Heart left ventricle (tissue), 16 donors: Measurements from ENCODE around the gene ART3. TPM values are rescaled to one million over a fixed set of nuclear protein-coding genes. Genes with fewer than 3 reads are reported as not detected.

Source experiments
- ATAC-seq, 4 donors: fragments of 200-7000 bp; cut with Tn5 transposase; one replicate each; pipeline ENCODE4 v1.9.1; 2020 to 2022; ENCODE audit warnings: moderate library complexity in 4 of 4, mild to moderate bottlenecking in 3 of 4, moderate number of reproducible peaks in 1 of 4
- DNase-seq, 5 donors: peaks; one replicate each; pipeline ENCODE4 v3.0.0-alpha.2; 2020
- H3K27ac ChIP-seq, 12 donors: fragments of 200-600 bp; sonication (generic) in 4 of 12; one replicate each; pipeline versions ENCODE4 v1.5.0 to v1.8.0; 2016 to 2022; ENCODE audit warnings: mild to moderate bottlenecking in 2 of 12
- H3K27me3 ChIP-seq, 9 donors: fragments of 200-600 bp; sonication (generic) in 2 of 9; one replicate each; pipeline versions ENCODE4 v1.5.1 to v1.8.0; 2016 to 2022; ENCODE audit warnings: mild to moderate bottlenecking in 3 of 9
- H3K36me3 ChIP-seq, 9 donors: fragments of 200-600 bp; sonication (generic) in 2 of 9; one replicate each; pipeline versions ENCODE4 v1.5.0 to v1.8.0; 2018 to 2022; ENCODE audit warnings: mild to moderate bottlenecking in 2 of 9
- H3K4me1 ChIP-seq, 12 donors: fragments of 200-600 bp; sonication (generic) in 4 of 12; one replicate each; pipeline versions ENCODE4 v1.5.0 to v1.8.0; 2016 to 2022; ENCODE audit warnings: mild to moderate bottlenecking in 3 of 12
- H3K4me3 ChIP-seq, 12 donors: fragments of 200-600 bp; sonication (generic) in 4 of 12; one replicate each; pipeline versions ENCODE4 v1.5.0 to v1.8.0; 2017 to 2022; ENCODE audit warnings: mild to moderate bottlenecking in 9 of 12, moderate library complexity in 4 of 12
- H3K9me3 ChIP-seq, 12 donors: fragments of 200-600 bp; sonication (generic) in 4 of 12; one replicate each; pipeline versions ENCODE4 v1.5.0 to v1.8.0; 2016 to 2022; ENCODE audit warnings: mild to moderate bottlenecking in 1 of 12
- POLR2A ChIP-seq, 2 donors: fragments of 450-650 bp; IDR thresholded peaks; one replicate each; pipeline ENCODE4 v1.6.1; 2017; ENCODE audit warnings: antibody characterized with exemption in 2 of 2, mild to moderate bottlenecking in 2 of 2, moderate library complexity in 2 of 2
- WGBS, 4 donors: extraction: QIAGEN DNeasy Blood & Tissue Kit in 2 of 4; methylation state at CpG; one replicate each; pipeline versions ENCODE4 v1.1.5 to v1.1.7; 2013 to 2018; 5-methylcytosine and 5-hydroxymethylcytosine counted together
- intact Hi-C, 10 donors: fragments of 100-400 bp; cut with DNase I; formaldehyde crosslinking; loops; one replicate each; pipeline versions ENCODE4 v1.11.1 to v1.14.2; 2022
- polyA plus RNA-seq, 2 donors: library from polyadenylated mRNA; stranded (reverse); fragments of 200-250 nt; gene quantifications; one replicate each; pipeline ENCODE4 v1.2.3, GENCODE V29; 2013
- total RNA-seq, 9 donors: library from RNA; depleted of rRNA in 2 of 9; stranded (reverse); fragments of >200 nt in 2 of 9; fragmentation: NEBNext Ultra II Directional in 3 of 9; extraction: Animal tissue kit (Norgen Biotek cat#: 25700) in 3 of 9; gene quantifications; one replicate each; pipeline versions ENCODE4 v1.1.0 to v1.2.4, GENCODE V29; 2016 to 2023
- TF ChIP-seq, protein P1 (sequence below), 12 donors: fragments of 200-600 bp; sonication (generic) in 4 of 12; IDR thresholded peaks; one replicate each; pipeline versions ENCODE4 v1.5.0 to v1.8.0; 2018 to 2022; ENCODE audit warnings: antibody characterized with exemption in 12 of 12, mild to moderate bottlenecking in 5 of 12
- donor health status: ischemic (EF 13 %, LVEDD 7.1; RV severe dilation, severe dysfunction).
- donor health status: healthy with polysubstance abuse.
- donor health status: DM: no; HTN: yes; CAD: no.
- donor health status: DM: no; HTN: no; CAD: no.
- donor health status: ischemic (EF 25% LVEDD 6.9; RV normal size, moderate dysfunction).
- donor health status: ischemic (EF 25% LVEDD 5.7; RV mildly dilated, moderate dysfunction).
- donor health status: healthy.
- donor health status: DM: yes; HTN: yes; CAD: no.
- donor health status: ischemic (EF 35%, LVEDD 5.7; RV mildly dilated, moderate dysfunction).
- donor health status: nonischemic (EF 11% LVEDD 7.7; RV severe dilation, severe dysfunction).
- donor health status: DM: yes; HTN: yes; CAD: no.
- donor health status: PGD.
- donor health status: ischemic (EF 29% LVEDD 5.4; RV normal size, mild dysfunction).
- donor health status: nonischemic (EF 23%, LVEDD 6.1; RV moderate dilation, normal function).

Gene ART3
- total and polyA plus RNA-seq, 11 donors = 38.8 to 230 (median 73.4) TPM

DNA sequence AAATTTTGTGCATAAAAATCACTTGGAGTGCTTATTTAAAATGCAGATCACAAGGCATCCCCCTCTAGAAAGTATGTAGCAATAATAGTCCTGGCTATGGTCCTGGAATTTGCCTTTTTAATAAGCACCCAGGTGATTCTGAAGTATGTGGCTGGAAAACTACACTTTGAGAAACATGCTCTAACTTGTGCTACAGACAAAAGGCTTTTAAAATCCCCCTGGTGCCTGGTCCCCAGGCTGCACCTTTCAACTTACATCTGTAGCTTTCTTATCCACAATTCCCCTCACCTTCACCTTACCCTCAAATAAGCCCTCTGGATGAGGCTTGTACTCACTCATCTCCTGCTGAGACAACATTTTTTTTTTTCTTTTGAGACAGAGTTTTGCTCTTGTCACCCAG, 21.1 kb downstream of the ART3 start:
- TF ChIP-seq, protein P1, sequence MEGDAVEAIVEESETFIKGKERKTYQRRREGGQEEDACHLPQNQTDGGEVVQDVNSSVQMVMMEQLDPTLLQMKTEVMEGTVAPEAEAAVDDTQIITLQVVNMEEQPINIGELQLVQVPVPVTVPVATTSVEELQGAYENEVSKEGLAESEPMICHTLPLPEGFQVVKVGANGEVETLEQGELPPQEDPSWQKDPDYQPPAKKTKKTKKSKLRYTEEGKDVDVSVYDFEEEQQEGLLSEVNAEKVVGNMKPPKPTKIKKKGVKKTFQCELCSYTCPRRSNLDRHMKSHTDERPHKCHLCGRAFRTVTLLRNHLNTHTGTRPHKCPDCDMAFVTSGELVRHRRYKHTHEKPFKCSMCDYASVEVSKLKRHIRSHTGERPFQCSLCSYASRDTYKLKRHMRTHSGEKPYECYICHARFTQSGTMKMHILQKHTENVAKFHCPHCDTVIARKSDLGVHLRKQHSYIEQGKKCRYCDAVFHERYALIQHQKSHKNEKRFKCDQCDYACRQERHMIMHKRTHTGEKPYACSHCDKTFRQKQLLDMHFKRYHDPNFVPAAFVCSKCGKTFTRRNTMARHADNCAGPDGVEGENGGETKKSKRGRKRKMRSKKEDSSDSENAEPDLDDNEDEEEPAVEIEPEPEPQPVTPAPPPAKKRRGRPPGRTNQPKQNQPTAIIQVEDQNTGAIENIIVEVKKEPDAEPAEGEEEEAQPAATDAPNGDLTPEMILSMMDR (IDR thresholded peaks at IDR 0.05) = no peak
- no peak for TF ChIP-seq POLR2A (IDR thresholded peaks at IDR 0.05)
- no peak for ATAC-seq
- intact Hi-C loops = no loop called here

DNA sequence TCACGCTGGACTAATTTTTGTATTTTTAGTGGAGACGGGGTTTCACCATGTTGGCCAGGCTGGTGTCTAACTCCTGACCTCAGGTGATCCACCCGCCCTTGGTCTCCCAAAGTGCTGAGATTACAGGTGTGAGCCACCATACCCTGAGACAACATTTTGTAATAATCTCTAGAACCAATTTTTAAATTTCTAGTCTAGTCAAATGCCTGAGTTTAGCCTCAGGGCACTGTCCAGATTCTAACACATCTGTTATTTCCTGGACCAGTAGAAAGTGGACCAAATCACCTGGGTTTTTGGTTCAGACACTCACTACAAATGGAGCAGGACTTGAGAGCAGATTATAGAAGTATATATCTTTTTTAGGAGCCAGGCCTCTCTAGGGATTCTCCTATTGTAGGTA, 21.6 kb downstream of the ART3 start:
- H3K27me3 ChIP-seq = no peaks in the 10 kb centered on the region
- H3K36me3 ChIP-seq = no peaks in the 10 kb centered on the region
- intact Hi-C loops = no loop called here
- no peak overlapping the region for H3K4me3 ChIP-seq
- 95 to 98% (median 97%) methylated on average over 3 of the region's 3 CpGs for WGBS, 4 donors
- ATAC-seq (no peak), DNase-seq (no peak)
- H3K27ac ChIP-seq = no peak overlapping the region
- TF ChIP-seq, protein P1 (IDR thresholded peaks at IDR 0.05) = no peak
- TF ChIP-seq POLR2A (IDR thresholded peaks at IDR 0.05) = no peak
- H3K4me1 ChIP-seq = peaks cover 0 to 5% (median 0%) of the 10 kb centered on the region in 12 donors
- H3K9me3 ChIP-seq = peaks cover 0 to 4% (median 0%) of the 10 kb centered on the region in 12 donors

More for the DNA sequence above, 21.1 kb downstream of the ART3 start:
- Histone ChIP-seq H3K4me1 (peaks cover 0 to 6% (median 4%) of the 10 kb centered on the region in 12 donors), H3K9me3 (peaks cover 0 to 4% (median 0%) of the 10 kb centered on the region in 12 donors), H3K27me3 (no peaks in the 10 kb centered on the region), H3K36me3 (no peaks in the 10 kb centered on the region), H3K4me3 (no peak overlapping the region), H3K27ac (no peak overlapping the region)
- no peak for DNase-seq

DNA sequence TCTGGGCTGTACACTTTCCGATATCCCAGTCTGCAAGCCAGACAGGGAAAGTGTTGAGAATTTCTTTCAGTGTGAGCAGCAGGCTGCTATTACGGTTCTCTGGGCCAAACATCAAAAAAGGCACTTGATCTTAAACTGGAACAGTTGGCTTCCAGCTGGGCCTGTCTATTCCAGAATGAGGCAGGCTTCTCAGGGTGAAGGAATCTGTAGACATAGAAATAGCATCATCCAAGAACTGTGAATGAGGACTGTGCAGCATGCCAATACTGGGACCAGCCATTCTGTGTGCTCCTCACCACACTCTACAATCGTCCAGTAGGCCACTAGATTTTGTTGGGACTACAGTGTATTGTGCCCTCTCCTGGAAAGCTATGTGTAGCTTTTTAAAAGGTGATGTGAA, 31.1 kb downstream of the ART3 start:
- WGBS, 4 donors = 30 to 47% (median 39%) methylated on average over 2 to 3 of the region's 3 CpGs
- no peak for TF ChIP-seq POLR2A (IDR thresholded peaks at IDR 0.05)
- TF ChIP-seq, protein P1 (IDR thresholded peaks at IDR 0.05) = peak in 2 of 12 donors; percentile 9 to 20

DNA sequence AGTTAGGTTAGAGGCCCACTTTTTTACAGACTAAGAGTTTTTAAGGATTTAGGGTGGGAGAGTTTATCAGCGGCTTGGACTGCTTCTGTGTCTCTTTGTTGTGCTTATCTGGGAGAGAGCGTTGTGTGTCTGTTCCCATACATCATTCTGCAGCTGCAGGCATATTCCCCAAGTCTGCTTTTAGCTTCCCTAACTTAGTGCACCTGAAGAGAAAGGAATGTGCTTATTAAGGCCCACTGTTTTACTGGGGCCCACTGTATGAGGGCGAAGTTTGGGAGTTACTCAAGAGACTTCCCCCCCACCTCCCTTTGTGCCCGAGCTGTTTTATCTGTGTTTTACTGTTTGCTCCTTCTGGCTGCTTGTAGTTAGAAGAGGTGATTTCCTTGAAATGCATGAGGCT, 31.9 kb downstream of the ART3 start:
- Histone ChIP-seq H3K4me3 (no peak overlapping the region), H3K9me3 (no peaks in the 10 kb centered on the region), H3K4me1 (peaks cover 0 to 5% (median 0%) of the 10 kb centered on the region in 12 donors), H3K27ac (no peak overlapping the region), H3K27me3 (no peaks in the 10 kb centered on the region), H3K36me3 (no peaks in the 10 kb centered on the region)
- ATAC-seq = no peak
- TF ChIP-seq POLR2A (IDR thresholded peaks at IDR 0.05) = no peak
- TF ChIP-seq, protein P1 (IDR thresholded peaks at IDR 0.05) = no peak
- DNase-seq = no peak
- intact Hi-C loops = no loop called here
- 69 to 86% (median 76%) methylated on average over 4 of the region's 4 CpGs for WGBS, 4 donors

More for the DNA sequence above, 31.1 kb downstream of the ART3 start:
- H3K27me3 ChIP-seq = no peaks in the 10 kb centered on the region
- ATAC-seq (peak; percentile 65 to 84 (median 76)), DNase-seq (peak in 1 of 5 donors; percentile 15)
- no peak overlapping the region for H3K27ac ChIP-seq
- H3K4me1 ChIP-seq = peaks cover 0 to 5% (median 0%) of the 10 kb centered on the region in 12 donors
- H3K36me3 ChIP-seq = no peaks in the 10 kb centered on the region
- H3K4me3 ChIP-seq = no peak overlapping the region
- intact Hi-C loops = no loop called here
- no peaks in the 10 kb centered on the region for H3K9me3 ChIP-seq
